Esophagus muscularis mucosa (tissue), 4 donors: ENCODE measurements around the gene ENO1. TPM values are rescaled to one million over a fixed set of nuclear protein-coding genes. Genes with fewer than 3 reads are reported as not detected.
A peak's percentile ranks its signal among the peaks of the same experiment; 100 is the strongest.

Experiments
- DNase-seq: peaks from one replicate; pipeline ENCODE4 v3.0.0-alpha.2; 2017; ENCODE audit errors: extremely low spot score
- H3K27ac ChIP-seq, 4 donors: fragments of 200-600 bp; sonication (generic); replicated peaks in 1 of 4; 1 replicate in 3 of 4; 2 replicates in 1 of 4; pipeline ENCODE4 v1.5.1; 2016 to 2019; ENCODE audit warnings: mild to moderate bottlenecking in 1 of 4
- H3K27me3 ChIP-seq, 4 donors: fragments of 200-600 bp; sonication (generic); one replicate each; pipeline versions ENCODE4 v1.5.1 to v1.6.0; 2016 to 2019
- H3K36me3 ChIP-seq, 4 donors: fragments of 200-600 bp; sonication (generic); one replicate each; pipeline ENCODE4 v1.5.1; 2016 to 2019
- H3K4me1 ChIP-seq, 4 donors: fragments of 200-600 bp; sonication (generic); one replicate each; pipeline ENCODE4 v1.5.1; 2016 to 2019
- H3K4me3 ChIP-seq, 4 donors: fragments of 200-600 bp; sonication (generic); 1 replicate in 2 of 4; 2 replicates in 2 of 4; pipeline ENCODE4 v1.5.1; 2016 to 2019; ENCODE audit warnings: mild to moderate bottlenecking in 4 of 4, moderate library complexity in 1 of 4
- H3K9me3 ChIP-seq, 4 donors: fragments of 200-600 bp; sonication (generic); 1 replicate in 3 of 4; 2 replicates in 1 of 4; pipeline ENCODE4 v1.5.1; 2016 to 2019
- CTCF ChIP-seq, 3 experiments: fragments of 200-600 bp in 2 of 3; fragments of 450-650 bp in 1 of 3; sonication (generic) in 2 of 3; IDR thresholded peaks; one replicate each; pipeline ENCODE4 v1.5.1; 2017 to 2019; ENCODE audit warnings: antibody characterized with exemption in 3 of 3, mild to moderate bottlenecking in 2 of 3, moderate library complexity in 1 of 3
- EP300 ChIP-seq: sonication (generic); formaldehyde crosslinking; IDR thresholded peaks from one replicate; pipeline ENCODE4 v1.6.1; 2017; ENCODE audit warnings: antibody characterized with exemption
- POLR2A ChIP-seq: fragments of 450-650 bp; IDR thresholded peaks from one replicate; pipeline ENCODE4 v1.6.1; 2017; ENCODE audit warnings: antibody characterized with exemption, moderate library complexity, mild to moderate bottlenecking, low read depth
- POLR2AphosphoS5 ChIP-seq, 2 donors: sonication (generic); formaldehyde crosslinking; IDR thresholded peaks; one replicate each; pipeline ENCODE4 v1.6.1; 2017; ENCODE audit warnings: antibody characterized with exemption in 2 of 2
- WGBS: methylation state at CpG from one replicate; pipeline ENCODE4 v1.1.5; 2018; 5-methylcytosine and 5-hydroxymethylcytosine counted together
- intact Hi-C: fragments of 100-400 bp; cut with DNase I; formaldehyde crosslinking; loops from one replicate; pipeline ENCODE4 v1.15.1; 2023
- total RNA-seq, 4 donors: library from RNA; depleted of rRNA; stranded (reverse); fragments of >200 nt; gene quantifications; one replicate each; pipeline versions ENCODE4 v1.1.0 to v1.2.1, GENCODE V29; 2016

ENO1 gene
- total RNA-seq, 4 donors from 2014 or later = 595 to 895 (median 621) TPM

GRCh38 chr1:8866173-8866791 is 12.2 kb downstream of the ENO1 start:
- intact Hi-C loops = no loop called here
- WGBS = 90% methylated on average over 10 of the region's 10 CpGs

GRCh38 chr1:8864713-8865344 is 13.7 kb downstream of the ENO1 start:
- Histone ChIP-seq H3K36me3 (peaks cover 88 to 100% (median 100%) of the 10 kb centered on the region in 4 donors), H3K9me3 (no peaks in the 10 kb centered on the region), H3K27ac (peak overlapping the region in 1 of 4 donors; percentile 6), H3K4me1 (peaks cover 0 to 22% (median 17%) of the 10 kb centered on the region in 4 donors), H3K4me3 (no peak overlapping the region), H3K27me3 (no peaks in the 10 kb centered on the region)
- intact Hi-C loops = loop anchor here (5.0 kb wide), 1 partner anchor 122 kb away; no protein-coding TSS in a partner anchor
- no peak for TF ChIP-seq CTCF (IDR thresholded peaks at IDR 0.05)
- no peak for DNase-seq
- WGBS = 88% methylated on average over 6 of the region's 6 CpGs

More at GRCh38 chr1:8866173-8866791, 12.2 kb downstream of the ENO1 start:
- peaks cover 0 to 31% (median 21%) of the 10 kb centered on the region in 4 donors for H3K4me1 ChIP-seq
- H3K27me3 ChIP-seq = no peaks in the 10 kb centered on the region
- H3K27ac ChIP-seq = no peak overlapping the region
- TF ChIP-seq EP300 = no peak
- no peak for TF ChIP-seq POLR2AphosphoS5 (IDR thresholded peaks at IDR 0.05)
- no peak for TF ChIP-seq POLR2A
- no peak for TF ChIP-seq CTCF (IDR thresholded peaks at IDR 0.05)
- H3K4me3 ChIP-seq = no peak overlapping the region
- H3K36me3 ChIP-seq = peaks cover 90 to 100% (median 100%) of the 10 kb centered on the region in 4 donors
- no peaks in the 10 kb centered on the region for H3K9me3 ChIP-seq
- DNase-seq = no peak

GRCh38 chr1:8863794-8864233 is 14.7 kb downstream of the ENO1 start:
- 97% methylated on average over 6 of the region's 13 CpGs for WGBS
- intact Hi-C loops = loop anchor here (5.0 kb wide), 1 partner anchor 123 kb away; no protein-coding TSS in a partner anchor
- H3K27ac ChIP-seq = no peak overlapping the region
- TF ChIP-seq CTCF (IDR thresholded peaks at IDR 0.05) = no peak
- DNase-seq = no peak
- H3K36me3 ChIP-seq = peaks cover 89 to 100% (median 97%) of the 10 kb centered on the region in 4 donors
- H3K9me3 ChIP-seq = no peaks in the 10 kb centered on the region
- peaks cover 5 to 22% (median 18%) of the 10 kb centered on the region in 4 donors for H3K4me1 ChIP-seq
- no peak overlapping the region for H3K4me3 ChIP-seq
- no peaks in the 10 kb centered on the region for H3K27me3 ChIP-seq

GRCh38 chr1:8863138-8863537 is 15.3 kb downstream of the ENO1 start:
- Histone ChIP-seq H3K36me3 (peaks cover 93 to 100% (median 96%) of the 10 kb centered on the region in 4 donors), H3K27ac (peak overlapping the region in 1 of 4 donors; percentile 2)
- 92% methylated on average over 7 of the region's 7 CpGs for WGBS

More at GRCh38 chr1:8863138-8863537, 15.3 kb downstream of the ENO1 start:
- Histone ChIP-seq H3K4me1 (peaks cover 12 to 26% (median 18%) of the 10 kb centered on the region in 4 donors), H3K27me3 (no peaks in the 10 kb centered on the region), H3K9me3 (no peaks in the 10 kb centered on the region), H3K4me3 (no peak overlapping the region)
- no peak for DNase-seq
- TF ChIP-seq EP300 (no peak), CTCF (IDR thresholded peaks at IDR 0.05) (no peak), POLR2AphosphoS5 (IDR thresholded peaks at IDR 0.05) (no peak), POLR2A (no peak)
- intact Hi-C loops = loop anchor here (5.0 kb wide), 1 partner anchor 124 kb away; no protein-coding TSS in a partner anchor
